Loucy (cell line): ENCODE data around the gene ZNF280A.
A peak's percentile ranks its signal among the peaks of the same experiment; 100 is the strongest.
"Not testable (repeated sequence)": the region's sequence is repeated elsewhere in the genome, so short reads cannot be mapped to it uniquely, and the experiment has no call there.

Experiments
- H2AFZ ChIP-seq: fragments of 200-600 bp; sonication (generic); 2 replicates; pipeline ENCODE4 v1.6.0; 2016; ENCODE audit warnings: antibody characterized with exemption, mild to moderate bottlenecking, low read length, moderate library complexity
- H3F3A ChIP-seq: fragments of 200-600 bp; 2 replicates; pipeline ENCODE4 v1.6.0; 2016; ENCODE audit warnings: antibody characterized with exemption, low read depth, mild to moderate bottlenecking
- H3K27me3 ChIP-seq: fragments of 200-600 bp; sonication (generic); 2 replicates; pipeline ENCODE4 v1.6.1; 2014; ENCODE audit warnings: low read length, mild to moderate bottlenecking; ENCODE audit not compliant: insufficient read depth, poor library complexity, severe bottlenecking
- H3K36me3 ChIP-seq: fragments of 200-600 bp; sonication (generic); 2 replicates; pipeline ENCODE4 v1.6.1; 2016; ENCODE audit warnings: low read length; ENCODE audit not compliant: insufficient read depth
- H3K4me1 ChIP-seq: fragments of 200-600 bp; sonication (generic); 2 replicates; pipeline ENCODE4 v1.5.1; 2014; ENCODE audit warnings: low read length, mild to moderate bottlenecking; ENCODE audit not compliant: insufficient read depth, poor library complexity, severe bottlenecking
- H3K4me2 ChIP-seq: fragments of 200-600 bp; sonication (generic); 2 replicates; pipeline ENCODE4 v1.6.0; 2014; ENCODE audit warnings: antibody characterized with exemption, low read length, low read depth, mild to moderate bottlenecking; ENCODE audit not compliant: poor library complexity, severe bottlenecking
- H3K4me3 ChIP-seq: fragments of 200-600 bp; sonication (generic); 2 replicates; pipeline ENCODE4 v1.5.1; 2014; ENCODE audit warnings: low read length, mild to moderate bottlenecking, mixed read lengths; ENCODE audit not compliant: poor library complexity, severe bottlenecking
- H3K79me2 ChIP-seq: fragments of 200-600 bp; sonication (generic); 2 replicates; pipeline ENCODE4 v1.6.1; 2014; ENCODE audit warnings: low read length; ENCODE audit not compliant: insufficient read depth
- H3K9ac ChIP-seq: fragments of 200-600 bp; sonication (generic); 2 replicates; pipeline ENCODE4 v1.6.0; 2014; ENCODE audit warnings: mild to moderate bottlenecking, low read depth, low read length, moderate library complexity; ENCODE audit not compliant: poor library complexity, severe bottlenecking
- H3K9me2 ChIP-seq: fragments of 200-600 bp; sonication (generic); replicated peaks from 2 replicates; pipeline ENCODE4 v1.6.1; 2016; ENCODE audit warnings: low read depth, low read length, mixed read lengths
- H3K9me3 ChIP-seq: fragments of 200-600 bp; sonication (generic); 2 replicates; pipeline ENCODE4 v1.6.1; 2014; ENCODE audit warnings: mild to moderate bottlenecking, antibody characterized with exemption, low read length, low read depth; ENCODE audit not compliant: insufficient read depth
- H4K20me1 ChIP-seq: fragments of 200-600 bp; sonication (generic); 2 replicates; pipeline ENCODE4 v1.6.0; 2014; ENCODE audit warnings: antibody characterized with exemption, low read length, mild to moderate bottlenecking; ENCODE audit not compliant: insufficient read depth, poor library complexity, severe bottlenecking
- EZH2phosphoT487 ChIP-seq: fragments of 200-600 bp; IDR thresholded peaks from 2 replicates; pipeline ENCODE4 v1.6.1; 2018; ENCODE audit warnings: antibody characterized with exemption, mild to moderate bottlenecking, moderate library complexity, borderline replicate concordance
- TF ChIP-seq, protein P1 (sequence below): fragments of 200-600 bp; sonication (generic); conservative IDR thresholded peaks from 2 replicates; pipeline ENCODE4 v1.5.1; 2014; ENCODE audit warnings: mild to moderate bottlenecking, antibody characterized with exemption, low read length

ZNF280A gene

DNA sequence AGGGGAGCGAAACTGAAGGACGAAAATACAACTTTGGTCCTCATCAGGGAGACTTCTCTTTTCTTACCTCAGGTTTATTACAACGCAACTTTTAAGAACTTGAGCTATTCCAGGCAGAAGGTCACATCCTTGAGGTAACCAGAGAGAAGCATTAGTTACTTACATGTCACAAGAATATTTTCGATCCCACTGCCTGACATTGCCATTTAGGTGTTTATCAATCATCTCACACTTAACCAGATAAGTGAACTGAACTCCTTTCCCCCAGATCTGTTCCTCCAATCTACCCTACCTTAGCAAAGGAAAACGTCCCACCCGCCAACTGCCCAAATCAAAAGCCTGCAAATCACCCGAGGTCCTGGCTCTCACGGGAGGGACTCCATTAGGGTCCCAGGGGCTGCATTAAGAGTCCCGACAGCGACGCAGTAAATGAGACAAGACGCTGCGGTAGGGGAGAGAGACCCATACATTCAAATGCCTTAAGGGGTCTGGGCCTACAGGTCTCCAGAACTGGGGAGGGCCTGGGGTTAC is 12.3 kb downstream of the ZNF280A start:
- Histone ChIP-seq H3K79me2 (peaks cover 29% of the 10 kb centered on the region), H3F3A (no peaks in the 10 kb centered on the region), H3K27me3 (peaks cover 8% of the 10 kb centered on the region), H3K4me2 (peak overlapping the region; percentile 83), H2AFZ (peak overlapping the region; percentile 84), H3K4me3 (peak overlapping the region; percentile 89), H3K9ac (peak overlapping the region; percentile 89), H3K9me2 (no peaks in the 10 kb centered on the region), H3K4me1 (peaks cover 18% of the 10 kb centered on the region), H4K20me1 (peaks cover 5% of the 10 kb centered on the region), H3K36me3 (peaks cover 4% of the 10 kb centered on the region; the same call in 1 of the 2 replicates), H3K9me3 (no peaks in the 10 kb centered on the region)
- TF ChIP-seq, protein P1, sequence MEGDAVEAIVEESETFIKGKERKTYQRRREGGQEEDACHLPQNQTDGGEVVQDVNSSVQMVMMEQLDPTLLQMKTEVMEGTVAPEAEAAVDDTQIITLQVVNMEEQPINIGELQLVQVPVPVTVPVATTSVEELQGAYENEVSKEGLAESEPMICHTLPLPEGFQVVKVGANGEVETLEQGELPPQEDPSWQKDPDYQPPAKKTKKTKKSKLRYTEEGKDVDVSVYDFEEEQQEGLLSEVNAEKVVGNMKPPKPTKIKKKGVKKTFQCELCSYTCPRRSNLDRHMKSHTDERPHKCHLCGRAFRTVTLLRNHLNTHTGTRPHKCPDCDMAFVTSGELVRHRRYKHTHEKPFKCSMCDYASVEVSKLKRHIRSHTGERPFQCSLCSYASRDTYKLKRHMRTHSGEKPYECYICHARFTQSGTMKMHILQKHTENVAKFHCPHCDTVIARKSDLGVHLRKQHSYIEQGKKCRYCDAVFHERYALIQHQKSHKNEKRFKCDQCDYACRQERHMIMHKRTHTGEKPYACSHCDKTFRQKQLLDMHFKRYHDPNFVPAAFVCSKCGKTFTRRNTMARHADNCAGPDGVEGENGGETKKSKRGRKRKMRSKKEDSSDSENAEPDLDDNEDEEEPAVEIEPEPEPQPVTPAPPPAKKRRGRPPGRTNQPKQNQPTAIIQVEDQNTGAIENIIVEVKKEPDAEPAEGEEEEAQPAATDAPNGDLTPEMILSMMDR = no peak
- TF ChIP-seq EZH2phosphoT487 = no peak

DNA sequence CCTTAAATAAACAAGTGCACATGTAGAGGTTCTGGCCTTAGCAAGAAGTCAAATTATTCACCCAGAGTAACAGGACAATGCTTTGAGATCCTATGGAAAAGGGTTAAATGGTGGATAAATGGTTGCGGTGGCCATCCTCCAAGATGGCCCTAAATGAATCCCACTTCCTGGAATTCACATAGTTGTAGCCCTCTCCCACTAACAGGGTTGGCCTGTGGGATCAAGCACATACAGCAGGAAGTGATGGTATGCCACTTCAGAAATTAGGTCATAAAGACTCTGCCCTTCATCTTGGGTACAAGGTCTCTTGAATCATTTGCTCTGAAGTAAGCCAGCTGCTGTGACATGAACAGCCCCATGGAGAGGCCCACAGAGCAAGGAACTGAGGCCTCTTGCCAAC is 13.3 kb downstream of the ZNF280A start:
- peak overlapping the region; percentile 83 for H3K4me2 ChIP-seq
- peak overlapping the region; percentile 89 for H3K9ac ChIP-seq
- no peaks in the 10 kb centered on the region for H3K9me2 ChIP-seq
- peaks cover 5% of the 10 kb centered on the region for H4K20me1 ChIP-seq
- no peaks in the 10 kb centered on the region for H3K9me3 ChIP-seq
- TF ChIP-seq, protein P1 = no peak
- TF ChIP-seq EZH2phosphoT487 = no peak
- H3F3A ChIP-seq = no peaks in the 10 kb centered on the region
- H3K79me2 ChIP-seq = peaks cover 29% of the 10 kb centered on the region
- peaks cover 7% of the 10 kb centered on the region; the same call in 1 of the 2 replicates for H3K36me3 ChIP-seq
- H3K27me3 ChIP-seq = peaks cover under 1% of the 10 kb centered on the region
- peaks cover 18% of the 10 kb centered on the region for H3K4me1 ChIP-seq
- H3K4me3 ChIP-seq = peak overlapping the region; percentile 89
- no peak overlapping the region for H2AFZ ChIP-seq

DNA sequence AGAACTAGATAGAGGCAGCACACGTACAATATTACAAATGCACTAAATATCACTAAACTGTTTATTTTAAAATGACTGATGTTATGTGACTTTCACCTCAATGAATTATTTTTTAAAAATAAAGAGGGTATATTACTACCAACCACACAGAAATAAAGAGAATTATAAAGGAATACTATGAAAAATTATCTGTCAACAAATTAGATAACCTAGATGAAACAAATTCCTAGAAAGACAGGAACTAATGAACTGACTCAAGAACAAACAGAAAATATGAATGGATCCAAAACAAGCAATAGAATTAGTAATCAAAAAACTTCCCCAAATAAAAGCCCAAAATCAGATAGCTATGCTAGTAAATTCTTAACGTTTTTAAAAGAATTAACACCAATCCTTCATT is 21.8 kb downstream of the ZNF280A start:
- no peak overlapping the region for H3K4me3 ChIP-seq
- peaks cover 24% of the 10 kb centered on the region for H3K79me2 ChIP-seq
- H3K27me3 ChIP-seq = no peaks in the 10 kb centered on the region
- H3F3A ChIP-seq = no peaks in the 10 kb centered on the region
- peaks cover 15% of the 10 kb centered on the region; the same call in 1 of the 2 replicates for H3K36me3 ChIP-seq
- no peaks in the 10 kb centered on the region for H3K9me3 ChIP-seq
- H3K4me1 ChIP-seq = no peaks in the 10 kb centered on the region
- no peak overlapping the region for H2AFZ ChIP-seq
- no peak overlapping the region for H3K4me2 ChIP-seq
- TF ChIP-seq, protein P1 = no peak
- TF ChIP-seq EZH2phosphoT487 = no peak
- H4K20me1 ChIP-seq = no peaks in the 10 kb centered on the region
- no peak overlapping the region for H3K9ac ChIP-seq
- H3K9me2 ChIP-seq = no peaks in the 10 kb centered on the region

DNA sequence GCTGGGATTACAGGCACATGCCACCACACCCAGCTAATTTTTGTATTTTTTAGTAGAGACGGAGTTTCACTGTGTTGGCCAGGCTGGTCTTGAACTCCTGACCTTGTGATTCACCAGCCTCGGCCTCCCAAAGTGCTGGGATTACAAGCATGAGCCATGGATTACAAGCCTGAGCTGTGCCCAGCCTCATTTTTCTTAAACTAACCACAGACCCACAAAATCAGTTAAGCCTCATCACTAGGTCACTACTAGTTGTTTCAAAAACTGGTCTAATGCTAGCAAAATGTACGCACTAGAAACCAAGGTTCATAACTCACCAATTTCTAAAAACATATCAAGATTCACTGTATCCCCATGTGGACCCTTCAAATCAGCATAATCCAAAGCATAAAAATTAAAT is 28.5 kb downstream of the ZNF280A start:
- not testable (repeated sequence) for H3K4me3 ChIP-seq

More for the DNA sequence above, 28.5 kb downstream of the ZNF280A start:
- H3F3A ChIP-seq, H3K4me2 ChIP-seq, H2AFZ ChIP-seq, H4K20me1 ChIP-seq, H3K4me1 ChIP-seq, H3K9me2 ChIP-seq, H3K27me3 ChIP-seq, H3K9ac ChIP-seq, H3K79me2 ChIP-seq, H3K9me3 ChIP-seq: not testable (repeated sequence)
- H3K36me3 ChIP-seq = peaks cover 58% of the 10 kb centered on the region
